Measurements from ENCODE around the gene SHC3. TPM values are rescaled to one million over a fixed set of nuclear protein-coding genes. Genes with fewer than 3 reads are reported as not detected.

SHC3 gene
- total RNA-seq, 2 donors from 2014 or later: not detected

DNA sequence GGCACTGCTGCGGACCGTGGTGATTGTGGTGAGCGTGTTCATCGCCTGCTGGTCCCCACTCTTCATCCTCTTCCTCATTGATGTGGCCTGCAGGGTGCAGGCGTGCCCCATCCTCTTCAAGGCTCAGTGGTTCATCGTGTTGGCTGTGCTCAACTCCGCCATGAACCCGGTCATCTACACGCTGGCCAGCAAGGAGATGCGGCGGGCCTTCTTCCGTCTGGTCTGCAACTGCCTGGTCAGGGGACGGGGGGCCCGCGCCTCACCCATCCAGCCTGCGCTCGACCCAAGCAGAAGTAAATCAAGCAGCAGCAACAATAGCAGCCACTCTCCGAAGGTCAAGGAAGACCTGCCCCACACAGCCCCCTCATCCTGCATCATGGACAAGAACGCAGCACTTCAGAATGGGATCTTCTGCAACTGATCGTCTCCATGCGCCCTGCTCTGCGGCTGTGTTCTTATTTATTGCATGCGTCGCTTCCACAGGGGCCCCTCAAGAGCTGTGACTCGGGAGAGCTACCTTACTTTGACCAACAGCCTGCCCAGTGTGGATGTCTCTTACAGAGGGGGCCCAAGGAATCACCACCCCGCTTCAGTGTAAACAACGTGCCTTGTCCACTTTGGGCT lies 176.6 kb downstream of the SHC3 start:
- ATAC-seq (replicated peaks): no peak
- no peak overlapping the region for H3K27ac Mint-ChIP-seq
- H3K36me3 Mint-ChIP-seq (ENCODE audit: low read depth): no peaks in the 10 kb centered on the region
- H3K27me3 Mint-ChIP-seq: peaks cover 18% of the 10 kb centered on the region
- no peaks in the 10 kb centered on the region for H3K4me1 Mint-ChIP-seq
- H3K4me3 Mint-ChIP-seq: no peak overlapping the region
- no peaks in the 10 kb centered on the region for H3K9me3 Mint-ChIP-seq

DNA sequence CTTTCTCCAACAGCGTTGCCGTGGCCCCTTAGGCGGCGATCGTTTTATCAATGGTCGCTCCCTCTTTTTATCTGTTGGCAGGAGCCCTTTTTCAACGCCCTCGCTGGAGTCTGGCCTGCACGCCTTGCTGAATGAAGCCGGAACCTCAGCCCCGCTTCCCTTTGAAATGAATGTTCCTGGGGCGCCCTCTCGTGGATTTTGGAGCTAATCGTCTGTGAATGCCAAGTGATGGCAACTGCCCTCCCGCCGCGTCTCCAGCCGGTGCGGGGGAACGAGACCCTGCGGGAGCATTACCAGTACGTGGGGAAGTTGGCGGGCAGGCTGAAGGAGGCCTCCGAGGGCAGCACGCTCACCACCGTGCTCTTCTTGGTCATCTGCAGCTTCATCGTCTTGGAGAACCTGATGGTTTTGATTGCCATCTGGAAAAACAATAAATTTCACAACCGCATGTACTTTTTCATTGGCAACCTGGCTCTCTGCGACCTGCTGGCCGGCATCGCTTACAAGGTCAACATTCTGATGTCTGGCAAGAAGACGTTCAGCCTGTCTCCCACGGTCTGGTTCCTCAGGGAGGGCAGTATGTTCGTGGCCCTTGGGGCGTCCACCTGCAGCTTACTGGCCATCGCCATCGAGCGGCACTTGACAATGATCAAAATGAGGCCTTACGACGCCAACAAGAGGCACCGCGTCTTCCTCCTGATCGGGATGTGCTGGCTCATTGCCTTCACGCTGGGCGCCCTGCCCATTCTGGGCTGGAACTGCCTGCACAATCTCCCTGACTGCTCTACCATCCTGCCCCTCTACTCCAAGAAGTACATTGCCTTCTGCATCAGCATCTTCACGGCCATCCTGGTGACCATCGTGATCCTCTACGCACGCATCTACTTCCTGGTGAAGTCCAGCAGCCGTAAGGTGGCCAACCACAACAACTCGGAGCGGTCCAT lies 177.4 kb downstream of the SHC3 start:
- H3K4me1 Mint-ChIP-seq: no peaks in the 10 kb centered on the region
- no peaks in the 10 kb centered on the region for H3K36me3 Mint-ChIP-seq (ENCODE audit: low read depth)
- no peaks in the 10 kb centered on the region for H3K9me3 Mint-ChIP-seq
- ATAC-seq (replicated peaks): peak; percentile 34
- H3K4me3 Mint-ChIP-seq: no peak overlapping the region
- H3K27ac Mint-ChIP-seq: no peak overlapping the region
- H3K27me3 Mint-ChIP-seq: peaks cover 18% of the 10 kb centered on the region

DNA sequence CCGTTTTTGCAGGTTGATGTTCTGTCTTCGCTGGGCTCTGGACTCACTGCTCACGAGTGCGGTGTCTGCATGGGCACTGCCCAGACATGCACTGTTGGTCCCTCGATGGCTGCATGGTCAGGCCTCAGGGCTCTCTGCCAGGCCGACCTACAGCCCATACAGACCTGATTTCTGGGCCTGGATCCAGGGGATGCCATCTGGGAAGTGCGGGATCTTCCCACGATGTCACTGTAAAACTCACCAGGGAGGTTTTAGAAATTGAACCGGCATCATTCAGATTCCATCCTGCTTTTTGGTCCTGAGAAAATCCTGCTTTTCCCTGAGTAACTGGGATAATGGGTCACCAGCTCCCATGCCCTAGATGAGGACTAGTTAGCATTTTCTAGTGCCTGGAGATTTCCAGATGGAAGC lies 178.2 kb downstream of the SHC3 start:
- Mint-ChIP-seq H3K36me3 (ENCODE audit: low read depth) (no peaks in the 10 kb centered on the region), H3K27me3 (peaks cover 14% of the 10 kb centered on the region), H3K27ac (no peak overlapping the region), H3K4me3 (no peak overlapping the region), H3K9me3 (no peaks in the 10 kb centered on the region), H3K4me1 (no peaks in the 10 kb centered on the region)
- ATAC-seq (replicated peaks): no peak

DNA sequence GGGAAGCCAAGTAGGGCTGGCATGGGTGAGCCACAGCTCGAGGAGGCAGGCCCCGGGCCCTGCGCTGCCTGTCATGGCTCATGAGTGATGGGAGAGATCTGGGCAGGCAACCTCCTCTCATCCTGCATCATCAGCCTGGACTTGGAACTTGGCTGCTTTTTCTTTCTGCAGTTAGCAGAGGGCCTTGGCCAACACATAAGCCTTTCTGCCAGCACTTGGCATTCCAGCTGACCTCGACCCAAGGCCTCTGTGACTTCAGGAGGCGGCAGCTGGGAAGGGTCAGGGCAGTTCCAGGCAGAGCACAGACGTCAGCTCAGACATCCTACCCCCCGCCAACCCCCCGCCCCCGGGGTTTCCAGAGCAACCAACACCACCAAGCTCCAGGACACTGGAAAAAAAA lies 179.7 kb downstream of the SHC3 start:
- peaks cover 28% of the 10 kb centered on the region for H3K27me3 Mint-ChIP-seq
- no peaks in the 10 kb centered on the region for H3K4me1 Mint-ChIP-seq
- no peaks in the 10 kb centered on the region for H3K9me3 Mint-ChIP-seq
- no peak overlapping the region for H3K4me3 Mint-ChIP-seq
- no peak overlapping the region for H3K27ac Mint-ChIP-seq
- ATAC-seq (replicated peaks): no peak
- H3K36me3 Mint-ChIP-seq (ENCODE audit: low read depth): no peaks in the 10 kb centered on the region

DNA sequence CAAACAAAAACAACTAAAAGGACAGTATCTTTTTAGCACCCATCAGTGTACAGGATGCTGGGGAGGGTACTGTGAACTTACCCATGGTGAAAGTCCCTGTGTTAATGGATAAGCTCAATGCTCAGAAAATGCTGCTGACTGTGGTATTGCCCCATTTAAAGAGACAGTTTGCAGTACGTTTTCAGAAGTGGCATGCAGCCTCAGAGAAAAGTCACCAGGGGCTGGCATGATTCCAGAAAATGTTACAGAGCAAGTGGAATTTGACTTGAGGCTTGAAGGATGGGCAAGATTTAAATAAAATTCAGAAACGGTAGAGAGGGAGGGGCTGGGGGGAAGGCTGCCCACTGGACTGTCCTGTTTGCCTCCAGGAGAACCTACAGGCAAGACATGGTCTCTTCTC lies 180.1 kb downstream of the SHC3 start:
- Mint-ChIP-seq H3K27me3 (peaks cover 32% of the 10 kb centered on the region), H3K4me3 (no peak overlapping the region)

DNA sequence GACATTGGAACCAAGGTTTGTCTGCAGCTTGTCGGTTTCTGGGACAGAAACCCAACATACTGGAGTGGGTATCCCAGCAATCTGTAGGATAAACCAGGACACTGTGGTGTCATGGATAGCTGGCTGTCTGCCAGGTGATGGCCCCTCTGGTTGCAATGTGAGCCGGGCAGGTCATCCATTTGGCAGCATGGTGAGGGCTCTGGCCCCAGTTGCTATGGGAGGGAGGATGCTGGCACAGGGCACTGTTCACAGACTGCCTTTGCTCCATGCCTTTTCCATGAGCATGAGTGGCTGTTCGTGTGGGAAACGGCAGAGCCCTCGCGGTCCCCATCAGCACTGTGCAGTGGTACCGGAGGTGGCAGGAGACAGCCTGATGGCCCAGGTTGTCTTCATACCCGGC lies 181.0 kb downstream of the SHC3 start:
- Mint-ChIP-seq H3K9me3 (no peaks in the 10 kb centered on the region), H3K36me3 (ENCODE audit: low read depth) (no peaks in the 10 kb centered on the region), H3K27ac (no peak overlapping the region), H3K27me3 (peaks cover 32% of the 10 kb centered on the region), H3K4me1 (no peaks in the 10 kb centered on the region), H3K4me3 (no peak overlapping the region)
- ATAC-seq (replicated peaks): no peak

More for the DNA sequence above, 180.1 kb downstream of the SHC3 start:
- Mint-ChIP-seq H3K4me1 (no peaks in the 10 kb centered on the region), H3K9me3 (no peaks in the 10 kb centered on the region), H3K27ac (no peak overlapping the region), H3K36me3 (ENCODE audit: low read depth) (no peaks in the 10 kb centered on the region)
- ATAC-seq (replicated peaks): no peak

DNA sequence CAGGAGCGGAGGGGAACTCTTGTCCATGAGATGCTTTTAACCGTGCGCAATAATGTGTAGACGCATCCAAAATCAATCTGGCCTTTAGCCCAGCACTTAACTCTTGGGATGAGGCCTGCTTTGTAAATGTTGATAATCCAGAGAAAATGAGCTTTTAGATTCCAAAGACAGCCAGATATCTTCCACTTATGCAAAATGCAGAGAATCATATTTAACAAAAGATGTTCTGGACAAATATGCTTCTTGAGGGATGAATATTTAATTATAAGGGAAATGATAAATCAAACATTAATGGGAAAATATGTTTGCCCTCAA lies 181.7 kb downstream of the SHC3 start:
- Mint-ChIP-seq H3K27ac (no peak overlapping the region), H3K36me3 (ENCODE audit: low read depth) (no peaks in the 10 kb centered on the region), H3K4me1 (no peaks in the 10 kb centered on the region), H3K4me3 (no peak overlapping the region), H3K9me3 (no peaks in the 10 kb centered on the region), H3K27me3 (peaks cover 37% of the 10 kb centered on the region)
- ATAC-seq (replicated peaks): no peak

DNA sequence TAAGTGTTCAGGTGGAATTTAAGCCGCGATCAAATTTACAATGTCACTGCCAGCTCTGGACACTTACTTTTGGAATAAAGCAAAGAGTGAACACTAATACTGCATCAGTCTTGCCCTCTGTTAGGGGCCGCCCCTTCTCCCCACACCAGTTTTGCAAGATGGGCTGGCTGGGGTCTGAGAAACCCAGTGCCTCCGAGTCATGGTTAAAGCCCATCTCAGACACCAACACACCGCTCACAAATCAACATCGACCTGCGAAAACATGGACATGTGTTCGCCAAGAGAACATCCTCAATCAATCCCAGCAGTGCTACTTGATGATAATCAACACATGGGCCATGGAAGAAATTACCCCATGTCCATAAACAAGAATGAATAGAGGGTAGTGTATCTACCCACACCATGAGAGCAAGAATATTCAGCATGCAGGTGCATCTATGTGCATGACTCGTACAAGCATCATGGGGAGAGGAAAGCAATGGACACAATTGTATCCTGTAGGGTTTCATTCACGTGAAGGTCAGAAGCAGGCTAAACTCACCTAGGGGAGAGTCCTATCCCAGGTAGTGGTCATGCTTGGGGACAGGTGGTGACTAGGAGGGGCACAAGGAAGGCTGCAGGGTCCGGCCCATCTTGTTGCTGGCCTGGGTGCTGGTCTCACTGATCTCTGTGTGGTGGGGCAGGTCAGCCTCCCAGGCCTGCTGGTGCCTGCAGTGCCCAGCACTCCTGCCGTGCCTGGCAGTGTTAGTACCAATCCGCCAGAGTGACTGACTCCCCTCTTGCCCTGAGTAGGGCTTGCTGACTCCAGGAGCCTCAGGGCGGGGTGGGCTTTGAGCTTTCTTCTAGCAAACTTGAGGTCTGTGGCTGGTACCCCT lies 182.3 kb downstream of the SHC3 start:
- no peak overlapping the region for H3K27ac Mint-ChIP-seq
- no peak for ATAC-seq (replicated peaks)
- peaks cover 35% of the 10 kb centered on the region for H3K27me3 Mint-ChIP-seq
- H3K4me1 Mint-ChIP-seq: no peaks in the 10 kb centered on the region
- no peak overlapping the region for H3K4me3 Mint-ChIP-seq
- no peaks in the 10 kb centered on the region for H3K9me3 Mint-ChIP-seq
- H3K36me3 Mint-ChIP-seq (ENCODE audit: low read depth): no peaks in the 10 kb centered on the region

DNA sequence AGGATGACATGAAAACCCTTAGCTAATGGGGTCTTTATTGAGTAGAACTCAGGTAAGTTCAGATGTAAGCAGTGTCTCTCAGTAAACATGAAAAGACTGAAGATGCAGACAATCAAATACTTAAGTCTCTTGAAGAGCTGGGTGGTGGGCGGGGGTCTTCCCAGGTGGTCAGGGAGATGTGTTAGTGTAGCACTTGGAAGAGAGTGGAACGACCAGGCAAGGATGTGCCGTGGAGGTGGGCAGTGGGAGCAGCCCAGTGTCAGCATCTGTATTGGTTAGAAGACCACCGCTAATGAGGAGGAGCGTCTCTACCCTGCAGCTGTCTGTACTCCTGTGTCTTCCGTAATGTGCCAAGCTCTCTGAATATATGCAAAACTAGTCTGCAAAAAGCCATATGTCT lies 183.0 kb downstream of the SHC3 start:
- H3K4me1 Mint-ChIP-seq: no peaks in the 10 kb centered on the region
- H3K27me3 Mint-ChIP-seq: peaks cover 35% of the 10 kb centered on the region
- no peaks in the 10 kb centered on the region for H3K36me3 Mint-ChIP-seq (ENCODE audit: low read depth)
- no peak overlapping the region for H3K27ac Mint-ChIP-seq
- ATAC-seq (replicated peaks): no peak
- H3K9me3 Mint-ChIP-seq: no peaks in the 10 kb centered on the region
- no peak overlapping the region for H3K4me3 Mint-ChIP-seq

DNA sequence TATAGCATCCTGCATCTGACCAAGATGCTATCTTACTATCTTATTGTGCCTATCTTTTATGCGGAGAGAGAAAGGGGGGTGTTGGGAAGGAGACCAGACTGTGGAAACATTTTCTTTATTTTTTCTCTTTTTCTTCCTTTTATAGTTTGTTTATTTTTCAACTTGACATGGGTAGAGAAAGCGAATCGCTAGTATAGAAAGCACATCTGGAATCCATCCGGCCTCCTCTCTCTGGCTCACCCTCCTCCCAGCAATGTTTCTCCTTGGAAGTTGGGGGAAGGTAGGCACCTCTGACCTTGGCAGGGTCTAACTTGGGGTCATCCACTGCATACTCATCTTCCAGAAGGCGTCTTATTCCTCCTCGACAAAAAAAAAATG lies 183.4 kb downstream of the SHC3 start:
- ATAC-seq (replicated peaks): no peak
- Mint-ChIP-seq H3K36me3 (ENCODE audit: low read depth) (no peaks in the 10 kb centered on the region), H3K4me3 (no peak overlapping the region), H3K4me1 (no peaks in the 10 kb centered on the region), H3K27ac (no peak overlapping the region), H3K9me3 (no peaks in the 10 kb centered on the region), H3K27me3 (peaks cover 39% of the 10 kb centered on the region)

DNA sequence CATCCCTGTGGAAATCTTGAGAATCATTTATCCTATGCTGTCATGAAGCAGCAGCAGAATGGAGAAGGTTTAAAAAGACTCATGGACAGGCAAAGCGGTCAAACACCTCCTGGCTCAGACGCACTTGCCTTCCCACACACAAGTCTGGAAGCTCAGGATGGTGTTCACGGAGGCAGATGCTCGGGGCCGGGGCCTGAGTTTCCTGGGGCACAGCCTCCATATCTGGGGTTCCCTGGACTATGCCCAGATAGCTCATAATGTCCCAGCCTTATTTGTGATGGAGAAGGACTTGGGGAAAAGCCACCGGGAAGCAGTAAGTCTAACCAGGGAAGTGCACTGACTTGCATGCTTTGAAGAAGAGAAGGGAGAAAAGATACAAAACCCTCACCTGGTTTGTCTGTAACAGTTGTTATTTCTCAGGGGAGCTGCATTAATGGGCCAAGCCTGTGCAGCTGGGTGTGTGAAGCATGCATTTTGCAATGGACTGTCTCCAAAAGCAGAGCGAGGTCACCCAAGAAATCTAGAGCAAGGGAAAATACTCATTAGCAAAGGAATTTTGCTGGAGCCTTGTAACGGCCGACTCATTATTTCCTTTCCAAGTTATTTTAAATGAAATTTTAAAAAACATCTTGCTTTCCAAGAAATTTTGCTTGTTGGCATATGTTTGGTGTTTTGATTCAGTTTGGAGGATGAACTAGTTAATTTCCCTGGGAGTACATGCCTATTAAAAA lies 184.0 kb downstream of the SHC3 start:
- Mint-ChIP-seq H3K36me3 (ENCODE audit: low read depth) (no peaks in the 10 kb centered on the region), H3K27me3 (peaks cover 41% of the 10 kb centered on the region), H3K9me3 (no peaks in the 10 kb centered on the region), H3K27ac (no peak overlapping the region), H3K4me3 (no peak overlapping the region), H3K4me1 (peaks cover under 1% of the 10 kb centered on the region)
- ATAC-seq (replicated peaks): no peak

DNA sequence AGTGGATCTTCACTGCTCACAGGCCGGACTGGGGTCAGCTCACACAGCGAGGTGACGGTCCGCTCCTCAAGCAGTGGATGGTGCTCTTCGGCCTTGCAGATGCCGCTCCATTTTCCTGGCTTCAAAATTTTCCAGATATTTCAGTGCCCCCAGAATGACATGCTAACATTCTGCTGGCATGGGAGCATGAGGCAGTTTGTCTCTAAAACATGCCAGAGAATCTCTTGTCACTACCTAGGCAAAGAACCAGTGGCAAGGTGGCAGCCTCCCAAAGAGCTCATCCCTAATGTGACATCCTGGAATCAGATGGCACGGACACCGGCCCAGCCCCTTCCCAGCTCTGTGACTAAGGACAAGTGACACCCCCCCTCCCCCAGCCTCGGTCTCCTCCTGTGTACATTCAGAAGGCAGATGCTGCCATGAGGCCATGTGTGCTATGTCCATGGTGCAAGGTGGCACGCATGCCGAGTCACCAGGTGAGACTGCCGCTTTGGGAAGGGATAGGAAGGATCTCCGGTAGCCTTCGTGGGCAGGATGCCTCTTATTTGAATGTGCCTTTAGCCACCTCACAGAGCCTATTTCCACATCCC lies 184.7 kb downstream of the SHC3 start:
- Mint-ChIP-seq H3K4me1 (peaks cover 7% of the 10 kb centered on the region), H3K27ac (no peak overlapping the region), H3K9me3 (no peaks in the 10 kb centered on the region), H3K4me3 (no peak overlapping the region), H3K27me3 (peaks cover 48% of the 10 kb centered on the region), H3K36me3 (ENCODE audit: low read depth) (no peaks in the 10 kb centered on the region)
- no peak for ATAC-seq (replicated peaks)

DNA sequence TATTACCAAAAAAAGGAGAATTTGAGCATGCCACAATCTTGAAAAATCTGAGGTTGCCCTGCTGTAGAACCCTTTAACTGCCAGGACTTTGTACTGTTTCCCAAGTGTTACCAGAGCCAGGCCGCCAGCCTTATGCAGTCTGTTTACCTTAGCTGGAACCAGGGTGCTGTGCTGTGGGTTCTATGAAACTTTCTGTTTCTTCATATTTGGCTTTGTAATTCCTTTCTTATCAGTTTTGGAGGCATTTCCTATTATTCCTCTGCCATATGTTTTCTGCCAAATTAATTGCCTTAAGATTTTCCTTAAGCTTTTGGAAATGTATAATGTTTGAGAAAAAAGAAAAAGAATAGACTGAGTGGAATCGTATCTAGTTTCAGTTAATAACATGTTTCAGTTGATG lies 185.3 kb downstream of the SHC3 start:
- H3K36me3 Mint-ChIP-seq (ENCODE audit: low read depth): no peaks in the 10 kb centered on the region
- no peak for ATAC-seq (replicated peaks)

DNA sequence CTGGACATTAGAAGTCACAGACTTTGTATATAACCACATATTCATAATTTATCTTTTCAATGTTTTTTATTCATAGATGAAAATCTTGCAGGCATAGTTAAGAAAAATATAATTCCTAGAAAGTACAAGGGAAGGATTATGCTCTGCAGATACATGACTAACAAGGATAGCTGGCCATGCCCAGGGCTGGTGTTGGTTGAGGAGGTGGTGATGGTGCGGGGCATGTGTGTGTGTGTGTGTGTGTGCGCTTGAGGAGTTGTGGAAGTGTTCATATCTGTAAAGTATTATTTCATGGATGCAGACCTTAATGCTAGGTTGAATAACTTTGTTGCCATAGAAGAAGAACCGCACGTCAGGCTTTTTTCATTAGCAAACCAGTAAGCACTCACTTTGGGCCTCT lies 186.1 kb downstream of the SHC3 start:
- Mint-ChIP-seq H3K27me3 (peaks cover 53% of the 10 kb centered on the region), H3K27ac (no peak overlapping the region), H3K4me1 (peaks cover 8% of the 10 kb centered on the region), H3K4me3 (peak overlapping the region; percentile 12), H3K9me3 (no peaks in the 10 kb centered on the region), H3K36me3 (ENCODE audit: low read depth) (no peaks in the 10 kb centered on the region)
- no peak for ATAC-seq (replicated peaks)

More for the DNA sequence above, 185.3 kb downstream of the SHC3 start:
- H3K27ac Mint-ChIP-seq: no peak overlapping the region
- peaks cover 52% of the 10 kb centered on the region for H3K27me3 Mint-ChIP-seq
- H3K9me3 Mint-ChIP-seq: no peaks in the 10 kb centered on the region
- H3K4me3 Mint-ChIP-seq: no peak overlapping the region
- H3K4me1 Mint-ChIP-seq: peaks cover 8% of the 10 kb centered on the region

All from activated T-helper 17 cell treated with anti-CD3 and anti-CD28 coated beads, Interleukin-2, amount 50 U/mL, for 72 hours (primary cell).